ENCODE results near the gene CEP97. TPM values are rescaled to one million over a fixed set of nuclear protein-coding genes. Genes with fewer than 3 reads are reported as not detected.

CEP97 gene
- polyA plus RNA-seq, 1 of the 3 experiments (the other 2 are of a cell fraction): 1.3 TPM

- Histone ChIP-seq H3K9ac (no peak overlapping the region), H3K4me2 (no peak overlapping the region), H3K27me3 (ENCODE audit: insufficient read depth) (no peaks in the 10 kb centered on the region), H3F3A (replicated peaks; ENCODE audit: insufficient read depth) (peaks cover 10% of the 10 kb centered on the region), H3K4me3 (ENCODE audit: low read depth in 2 of 2, low read length in 1 of 2) (no peak overlapping the region), H3K9me3 (no peaks in the 10 kb centered on the region), H4K20me1 (ENCODE audit: insufficient read depth) (no peaks in the 10 kb centered on the region), H3K79me2 (ENCODE audit: insufficient read depth) (peaks cover 24% of the 10 kb centered on the region), H3K36me3 (replicated peaks in 1 of 2; ENCODE audit: control insufficient read depth in 1 of 2, insufficient read depth in 2 of 2, low read length in 1 of 2) (peaks cover 43 to 45% of the 10 kb centered on the region in 2 experiments), H3K4me1 (ENCODE audit: control insufficient read depth in 1 of 2, insufficient read depth in 2 of 2, low read depth in 1 of 2, low read length in 1 of 2) (peaks cover 0 to 17% of the 10 kb centered on the region in 2 experiments; a peak in 2 of 4 replicates), H2AFZ (ENCODE audit: low read depth) (no peak overlapping the region), H3K9me2 (no peaks in the 10 kb centered on the region), H3K27ac (ENCODE audit: low read depth in 2 of 2, low read length in 1 of 2) (no peak overlapping the region)
- ChIA-PET POLR2A (interaction anchor here (0.6 kb wide), 1 partner anchor 12 kb away, joined by 3 read pairs; no protein-coding TSS in a partner anchor), CTCF (interaction anchor here (1.7 to 4.2 kb wide), 2 partner anchors 18 to 25 kb away, joined by 5 to 26 read pairs; no protein-coding TSS in a partner anchor)
- TF ChIP-seq ELF1 (IDR thresholded peaks at IDR 0.05) (no peak), JUND (IDR thresholded peaks at IDR 0.05) (no peak), MEF2A (IDR thresholded peaks at IDR 0.05; ENCODE audit: borderline replicate concordance, low read depth) (no peak), EP300 (IDR thresholded peaks at IDR 0.05; ENCODE audit: borderline replicate concordance in 1 of 2, low read depth in 1 of 2, low read length in 1 of 2) (no peak), FOXJ3 (CRISPR knock-in tag; IDR thresholded peaks at IDR 0.05) (no peak), RXRA (IDR thresholded peaks at IDR 0.05; ENCODE audit: borderline replicate concordance, low read depth) (no peak), RAD21 (IDR thresholded peaks at IDR 0.05; ENCODE audit: low read length) (no peak), TAF1 (IDR thresholded peaks at IDR 0.05; ENCODE audit: borderline replicate concordance, low read depth, low read length) (no peak), MAX (IDR thresholded peaks at IDR 0.05; ENCODE audit: low read depth) (no peak), NFIC (IDR thresholded peaks at IDR 0.05; ENCODE audit: borderline replicate concordance) (no peak), SMC3 (IDR thresholded peaks at IDR 0.05; ENCODE audit: low read depth, low read length) (no peak), NRF1 (IDR thresholded peaks at IDR 0.05; ENCODE audit: low read depth, low read length) (no peak), CHD2 (IDR thresholded peaks at IDR 0.05; ENCODE audit: low read length, partially characterized antibody) (no peak)
- no peak for DNase-seq
- WGBS (ENCODE audit: low lambda C conversion rate): 98% methylated on average over 5 of the region's 5 CpGs
Observed at GRCh38 chr3:101784855-101785613, 60.6 kb downstream of the CEP97 start.

GRCh38 chr3:101791778-101792177, 67.4 kb downstream of the CEP97 start:
- Histone ChIP-seq H3K4me2 (no peak overlapping the region), H3K4me1 (ENCODE audit: control insufficient read depth in 1 of 2, insufficient read depth in 2 of 2, low read depth in 1 of 2, low read length in 1 of 2) (no peaks in the 10 kb centered on the region), H3K4me3 (ENCODE audit: low read depth in 2 of 2, low read length in 1 of 2) (no peak overlapping the region), H3K9ac (no peak overlapping the region), H3K27ac (ENCODE audit: low read depth in 2 of 2, low read length in 1 of 2) (no peak overlapping the region), H4K20me1 (ENCODE audit: insufficient read depth) (no peaks in the 10 kb centered on the region), H3K9me2 (no peaks in the 10 kb centered on the region), H3K36me3 (replicated peaks in 1 of 2; ENCODE audit: control insufficient read depth in 1 of 2, insufficient read depth in 2 of 2, low read length in 1 of 2) (peaks cover 36 to 75% of the 10 kb centered on the region in 2 experiments), H2AFZ (ENCODE audit: low read depth) (no peak overlapping the region), H3K9me3 (0 out of 2 replicates have a peak, but pooled peaks cover 11% of the 10 kb centered on the region), H3K79me2 (ENCODE audit: insufficient read depth) (peaks cover 43% of the 10 kb centered on the region), H3K27me3 (ENCODE audit: insufficient read depth) (no peaks in the 10 kb centered on the region), H3F3A (replicated peaks; ENCODE audit: insufficient read depth) (no peaks in the 10 kb centered on the region)
- whole genome bisulfite sequencing (ENCODE audit: low lambda C conversion rate): 94% methylated on average over 4 of the region's 4 CpGs
- DNase-seq: no peak
- CTCF ChIA-PET: interaction anchor here (1.8 kb wide), 1 partner anchor 11 kb away, joined by 14 read pairs; no protein-coding TSS in a partner anchor
- POLR2A ChIA-PET: no interaction called here
- TF ChIP-seq EP300 (IDR thresholded peaks at IDR 0.05; ENCODE audit: borderline replicate concordance in 1 of 2, low read depth in 1 of 2, low read length in 1 of 2): no peak
- TF ChIP-seq EZH2phosphoT487 (IDR thresholded peaks at IDR 0.05; ENCODE audit: borderline replicate concordance, low read depth): no peak
- TF ChIP-seq MEF2A (IDR thresholded peaks at IDR 0.05; ENCODE audit: borderline replicate concordance, low read depth): no peak
- TF ChIP-seq TCF12 (IDR thresholded peaks at IDR 0.05): no peak
- no peak for TF ChIP-seq USF2 (IDR thresholded peaks at IDR 0.05; ENCODE audit: borderline replicate concordance, low read depth, low read length)
- no peak for TF ChIP-seq GATA2 (CRISPR knock-in tag; IDR thresholded peaks at IDR 0.05)
- TF ChIP-seq RFX5 (IDR thresholded peaks at IDR 0.05; ENCODE audit: low read length): no peak
- TF ChIP-seq RXRA (IDR thresholded peaks at IDR 0.05; ENCODE audit: borderline replicate concordance, low read depth): no peak
- no peak for TF ChIP-seq REST (IDR thresholded peaks at IDR 0.05; ENCODE audit: low read depth, low read length)
- TF ChIP-seq NRF1 (IDR thresholded peaks at IDR 0.05; ENCODE audit: low read depth, low read length): no peak
- no peak for TF ChIP-seq GABPA (IDR thresholded peaks at IDR 0.05; ENCODE audit: low read depth)
- TF ChIP-seq SIN3A (IDR thresholded peaks at IDR 0.05; ENCODE audit: borderline replicate concordance, low read depth, low read length): no peak
- TF ChIP-seq YY1 (IDR thresholded peaks at IDR 0.05; ENCODE audit: low read depth): no peak
- no peak for TF ChIP-seq FOSL2 (IDR thresholded peaks at IDR 0.05; ENCODE audit: borderline replicate concordance, low read depth)
- no peak for TF ChIP-seq MXI1 (IDR thresholded peaks at IDR 0.05; ENCODE audit: low read depth, low read length)
- no peak for TF ChIP-seq JUND (IDR thresholded peaks at IDR 0.05)
